ENCODE data around the gene RNU6-1. TPM values are rescaled to one million over a fixed set of nuclear protein-coding genes. Genes with fewer than 3 reads are reported as not detected.

RNU6-1 gene
- total RNA-seq, 1 donor from 2014 or later = not detected

GRCh38 chr15:67803996-67804843, 35.6 kb downstream of the RNU6-1 start:
- intact Hi-C loops (cut with DNase I) = no loop called here
- H3K27me3 ChIP-seq (ENCODE audit: low read depth) = no peaks in the 10 kb centered on the region
- H3K4me3 ChIP-seq = no peak overlapping the region
- H3K4me1 ChIP-seq = no peaks in the 10 kb centered on the region
- TF ChIP-seq, protein P1, sequence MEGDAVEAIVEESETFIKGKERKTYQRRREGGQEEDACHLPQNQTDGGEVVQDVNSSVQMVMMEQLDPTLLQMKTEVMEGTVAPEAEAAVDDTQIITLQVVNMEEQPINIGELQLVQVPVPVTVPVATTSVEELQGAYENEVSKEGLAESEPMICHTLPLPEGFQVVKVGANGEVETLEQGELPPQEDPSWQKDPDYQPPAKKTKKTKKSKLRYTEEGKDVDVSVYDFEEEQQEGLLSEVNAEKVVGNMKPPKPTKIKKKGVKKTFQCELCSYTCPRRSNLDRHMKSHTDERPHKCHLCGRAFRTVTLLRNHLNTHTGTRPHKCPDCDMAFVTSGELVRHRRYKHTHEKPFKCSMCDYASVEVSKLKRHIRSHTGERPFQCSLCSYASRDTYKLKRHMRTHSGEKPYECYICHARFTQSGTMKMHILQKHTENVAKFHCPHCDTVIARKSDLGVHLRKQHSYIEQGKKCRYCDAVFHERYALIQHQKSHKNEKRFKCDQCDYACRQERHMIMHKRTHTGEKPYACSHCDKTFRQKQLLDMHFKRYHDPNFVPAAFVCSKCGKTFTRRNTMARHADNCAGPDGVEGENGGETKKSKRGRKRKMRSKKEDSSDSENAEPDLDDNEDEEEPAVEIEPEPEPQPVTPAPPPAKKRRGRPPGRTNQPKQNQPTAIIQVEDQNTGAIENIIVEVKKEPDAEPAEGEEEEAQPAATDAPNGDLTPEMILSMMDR (IDR thresholded peaks at IDR 0.05) = no peak
- no peaks in the 10 kb centered on the region for H3K9me3 ChIP-seq
- DNase-seq = no peak
- H3K27ac ChIP-seq = no peak overlapping the region
- ATAC-seq = no peak
- H3K36me3 ChIP-seq = peaks cover 7% of the 10 kb centered on the region

GRCh38 chr15:67803299-67803698, 36.5 kb downstream of the RNU6-1 start:
- TF ChIP-seq, protein P1 (IDR thresholded peaks at IDR 0.05) = no peak
- no peak for DNase-seq

GRCh38 chr15:67801926-67802914, 37.6 kb downstream of the RNU6-1 start:
- H3K4me3 ChIP-seq = no peak overlapping the region
- H3K27ac ChIP-seq = no peak overlapping the region
- ATAC-seq (no peak), DNase-seq (no peak)
- H3K9me3 ChIP-seq = no peaks in the 10 kb centered on the region
- H3K27me3 ChIP-seq (ENCODE audit: low read depth) = no peaks in the 10 kb centered on the region
- H3K4me1 ChIP-seq = no peaks in the 10 kb centered on the region
- TF ChIP-seq, protein P1 (IDR thresholded peaks at IDR 0.05) = no peak
- H3K36me3 ChIP-seq = peaks cover 5% of the 10 kb centered on the region
- intact Hi-C loops (cut with DNase I) = no loop called here

More at GRCh38 chr15:67803299-67803698, 36.5 kb downstream of the RNU6-1 start:
- H3K4me1 ChIP-seq = no peaks in the 10 kb centered on the region
- no peaks in the 10 kb centered on the region for H3K27me3 ChIP-seq (ENCODE audit: low read depth)
- intact Hi-C loops (cut with DNase I) = no loop called here
- peaks cover 5% of the 10 kb centered on the region for H3K36me3 ChIP-seq
- no peaks in the 10 kb centered on the region for H3K9me3 ChIP-seq
- H3K4me3 ChIP-seq = no peak overlapping the region
- no peak overlapping the region for H3K27ac ChIP-seq
- ATAC-seq = no peak

GRCh38 chr15:67801142-67801541, 38.7 kb downstream of the RNU6-1 start:
- no peak overlapping the region for H3K27ac ChIP-seq
- intact Hi-C loops (cut with DNase I) = no loop called here
- ATAC-seq = no peak
- H3K36me3 ChIP-seq = peaks cover 1% of the 10 kb centered on the region
- H3K9me3 ChIP-seq = no peaks in the 10 kb centered on the region
- H3K4me3 ChIP-seq = no peak overlapping the region
- TF ChIP-seq, protein P1 (IDR thresholded peaks at IDR 0.05) = no peak
- no peaks in the 10 kb centered on the region for H3K4me1 ChIP-seq
- DNase-seq = no peak
- no peaks in the 10 kb centered on the region for H3K27me3 ChIP-seq (ENCODE audit: low read depth)

GRCh38 chr15:67799801-67800205, 40.0 kb downstream of the RNU6-1 start:
- no peaks in the 10 kb centered on the region for H3K27me3 ChIP-seq (ENCODE audit: low read depth)
- ATAC-seq (no peak), DNase-seq (no peak)
- H3K9me3 ChIP-seq = peaks cover 9% of the 10 kb centered on the region
- no peaks in the 10 kb centered on the region for H3K4me1 ChIP-seq
- H3K36me3 ChIP-seq = no peaks in the 10 kb centered on the region
- intact Hi-C loops (cut with DNase I) = no loop called here
- TF ChIP-seq, protein P1 (IDR thresholded peaks at IDR 0.05) = no peak
- H3K4me3 ChIP-seq = no peak overlapping the region
- no peak overlapping the region for H3K27ac ChIP-seq
